Upper lobe of left lung (tissue), 4 donors: ENCODE results near the gene THAP6.

Source experiments
- POLR2AphosphoS5 ChIP-seq, 2 donors: sonication (generic); formaldehyde crosslinking; IDR thresholded peaks; one replicate each; pipeline ENCODE4 v1.5.1; 2017; ENCODE audit warnings: antibody characterized with exemption in 2 of 2
- TF ChIP-seq, protein P1 (sequence below), 6 experiments: fragments of 450-650 bp in 4 of 6; fragments of 200-600 bp in 2 of 6; sonication (generic) in 2 of 6; IDR thresholded peaks; one replicate each; pipeline ENCODE4 v1.5.1; 2016 to 2019; ENCODE audit warnings: antibody characterized with exemption in 6 of 6

DNA sequence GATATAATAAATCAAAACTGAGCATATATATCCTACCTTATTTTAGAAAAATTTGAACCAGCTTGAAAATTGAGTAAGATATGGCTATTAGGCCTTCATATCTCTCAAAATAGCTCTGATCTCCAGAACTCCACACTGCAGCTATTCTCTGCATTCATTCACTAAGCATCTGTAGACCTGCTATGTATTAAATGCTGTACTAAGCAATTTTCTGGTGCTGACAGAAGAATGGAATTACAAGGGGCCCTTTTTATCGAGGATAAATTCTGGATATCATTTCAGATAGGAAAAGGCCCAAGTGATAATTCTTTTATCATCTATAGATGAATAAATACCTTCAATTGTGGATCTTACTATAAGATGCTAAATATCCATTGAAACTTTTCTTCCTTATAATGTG, 1.9 kb downstream of the THAP6 start:
- TF ChIP-seq, protein P1, sequence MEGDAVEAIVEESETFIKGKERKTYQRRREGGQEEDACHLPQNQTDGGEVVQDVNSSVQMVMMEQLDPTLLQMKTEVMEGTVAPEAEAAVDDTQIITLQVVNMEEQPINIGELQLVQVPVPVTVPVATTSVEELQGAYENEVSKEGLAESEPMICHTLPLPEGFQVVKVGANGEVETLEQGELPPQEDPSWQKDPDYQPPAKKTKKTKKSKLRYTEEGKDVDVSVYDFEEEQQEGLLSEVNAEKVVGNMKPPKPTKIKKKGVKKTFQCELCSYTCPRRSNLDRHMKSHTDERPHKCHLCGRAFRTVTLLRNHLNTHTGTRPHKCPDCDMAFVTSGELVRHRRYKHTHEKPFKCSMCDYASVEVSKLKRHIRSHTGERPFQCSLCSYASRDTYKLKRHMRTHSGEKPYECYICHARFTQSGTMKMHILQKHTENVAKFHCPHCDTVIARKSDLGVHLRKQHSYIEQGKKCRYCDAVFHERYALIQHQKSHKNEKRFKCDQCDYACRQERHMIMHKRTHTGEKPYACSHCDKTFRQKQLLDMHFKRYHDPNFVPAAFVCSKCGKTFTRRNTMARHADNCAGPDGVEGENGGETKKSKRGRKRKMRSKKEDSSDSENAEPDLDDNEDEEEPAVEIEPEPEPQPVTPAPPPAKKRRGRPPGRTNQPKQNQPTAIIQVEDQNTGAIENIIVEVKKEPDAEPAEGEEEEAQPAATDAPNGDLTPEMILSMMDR (IDR thresholded peaks at IDR 0.05) = no peak
- TF ChIP-seq POLR2AphosphoS5 (IDR thresholded peaks at IDR 0.05) = no peak
